ENCODE results near the gene CHCHD6.

DNA sequence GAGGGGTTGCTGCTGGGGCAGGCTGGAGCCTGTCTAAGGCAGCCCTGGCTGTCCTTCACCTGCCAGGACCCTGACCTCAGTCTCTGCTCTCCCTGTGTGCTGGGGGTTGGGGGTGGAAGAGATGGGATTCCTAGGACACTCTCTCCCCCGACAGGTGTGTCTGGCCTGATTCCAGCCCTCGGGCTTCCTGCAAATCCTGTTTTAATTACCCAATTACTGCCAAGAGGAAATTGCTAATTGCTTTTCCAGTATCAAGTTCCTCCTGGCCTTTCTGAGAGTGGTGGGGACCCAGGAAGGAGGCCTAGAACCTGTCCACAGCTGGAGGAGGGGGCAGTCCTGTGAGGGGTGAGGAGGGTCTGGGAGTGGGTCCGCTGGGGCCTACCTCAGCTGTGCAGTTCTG is 294.7 kb downstream of the CHCHD6 start:
- TF ChIP-seq EZH2 (IDR thresholded peaks at IDR 0.05) (no peak), POLR2AphosphoS5 (IDR thresholded peaks at IDR 0.05; ENCODE audit: borderline replicate concordance, low read depth, low read length) (no peak), FOXP2 (optimal IDR thresholded peaks at IDR 0.05; ENCODE audit: control extremely low read depth, extremely low read length, insufficient read depth) (no peak)

Measured in SK-N-MC (cell line).